ENCODE results near the gene SLC7A4.

SLC7A4 gene

GRCh38 chr22:20983081-20983771, 49.1 kb downstream of the SLC7A4 start:
- no peak for DNase-seq

- DNase-seq = no peak
These were observed 49.8 kb downstream of the SLC7A4 start for GRCh38 chr22:20982563-20982882.

GRCh38 chr22:20981787-20982562, 50.4 kb downstream of the SLC7A4 start, which contains the start of gene LZTR1:
Gene LZTR1, plus strand, starts transcription at chr22:20982297. Its CDS starts 75 bp downstream, at chr22:20982372.
- DNase-seq = peak; percentile 70

- DNase-seq = no peak
These were observed 51.2 kb downstream of the SLC7A4 start for GRCh38 chr22:20980938-20981722.

- no peak for DNase-seq
These were observed 51.8 kb downstream of the SLC7A4 start for GRCh38 chr22:20980523-20980922.

GRCh38 chr22:20979940-20980453, 52.4 kb downstream of the SLC7A4 start:
- no peak for DNase-seq

- DNase-seq = peak; percentile 56
These were observed 53.0 kb downstream of the SLC7A4 start for GRCh38 chr22:20979243-20979809.
